Activated CD4-positive, alpha-beta T cell treated with anti-CD3 and anti-CD28 coated beads, Interleukin-2, Interleukin-4, amounts not matched to agents 100 ng/mL and 50 ng/mL, durations not matched to agents 16 hours and 8 hours (primary cell): ENCODE data around the gene RAB22A.
"Not testable (repeated sequence)": the region's sequence is repeated elsewhere in the genome, so short reads cannot be mapped to it uniquely, and the experiment has no call there.

ENCODE experiments used
- DNase-seq: peaks from one replicate; pipeline ENCODE4 v3.0.0-alpha.2; 2020; ENCODE audit warnings: low spot score

The RAB22A gene

DNA sequence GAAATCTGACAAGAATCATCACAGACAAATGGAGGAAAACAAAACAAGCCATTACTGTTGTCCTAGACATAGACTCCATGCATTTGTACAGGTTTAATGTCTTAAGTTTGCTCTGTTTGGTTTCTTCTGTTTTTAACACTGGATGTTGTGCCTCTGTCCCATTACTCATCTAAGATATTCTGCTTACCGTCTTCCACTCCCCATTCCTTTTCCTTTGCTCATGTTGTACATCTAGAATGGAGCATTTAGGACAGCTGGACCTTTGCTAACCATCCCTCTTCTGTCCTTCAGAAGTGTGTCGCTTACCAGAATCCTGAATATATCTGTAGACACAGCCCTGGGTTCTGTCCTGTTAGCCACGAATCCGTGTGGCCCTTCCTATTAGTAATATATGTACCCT is 35.2 kb downstream of the RAB22A start:
- no peak for DNase-seq

DNA sequence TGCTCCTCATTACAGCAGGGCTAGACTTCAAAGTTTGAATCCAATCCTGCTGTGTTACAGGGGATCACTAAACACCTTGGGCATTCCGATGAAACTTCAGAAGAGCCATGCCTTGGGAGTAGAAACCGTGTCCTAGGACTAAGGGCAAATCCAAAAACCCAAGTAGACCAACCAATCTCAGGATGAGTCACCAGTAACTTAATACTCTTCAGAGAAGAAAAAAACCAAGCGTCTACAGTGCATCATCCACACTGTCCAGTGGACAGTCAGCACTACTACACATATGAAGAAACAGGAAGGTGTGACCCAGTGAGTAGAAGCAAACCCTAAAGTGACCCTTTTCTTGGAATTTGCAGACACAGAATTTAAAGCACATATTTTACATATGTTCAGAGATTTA is 40.1 kb downstream of the RAB22A start:
- peak; percentile 8 for DNase-seq

GRCh38 chr20:58352468-58352867 is 43.0 kb downstream of the RAB22A start:
- DNase-seq, result peak; percentile 53

GRCh38 chr20:58359441-58359840 is 49.9 kb downstream of the RAB22A start:
- no peak for DNase-seq

- no peak for DNase-seq
Observed at GRCh38 chr20:58360936-58361335, 51.4 kb downstream of the RAB22A start.

DNA sequence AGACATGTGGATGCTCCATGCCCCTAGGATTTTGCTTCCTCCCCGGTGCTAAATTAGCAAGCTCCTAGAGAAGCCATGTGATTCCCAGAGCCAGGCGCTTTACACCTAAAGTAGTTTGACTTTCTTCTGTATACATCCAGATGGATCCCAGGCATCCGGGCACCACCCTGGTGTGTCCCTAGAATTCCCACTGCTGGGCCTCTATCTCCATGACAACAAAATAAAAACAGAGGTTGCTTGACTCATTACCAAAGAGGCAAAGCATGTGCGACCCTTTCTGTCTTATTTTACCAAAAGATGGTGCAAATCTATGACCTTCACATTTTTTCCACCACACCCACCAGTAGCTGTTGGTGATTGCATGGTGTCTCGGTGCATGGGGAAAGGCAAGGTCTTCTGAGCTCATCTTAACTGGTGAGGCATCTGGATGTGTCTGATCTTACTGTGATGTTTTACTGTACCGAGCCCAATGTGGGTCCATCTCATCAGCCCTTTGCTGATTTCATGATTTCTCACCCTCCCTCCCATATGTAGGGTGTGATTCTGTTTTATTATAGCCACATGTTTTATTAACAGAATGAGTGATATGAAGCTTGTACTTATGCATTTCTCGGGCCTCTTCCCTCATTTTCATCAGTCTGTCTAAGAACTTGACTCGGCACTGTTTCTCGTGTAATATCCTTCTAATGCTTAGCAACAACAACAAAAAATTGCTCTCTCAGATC is 52.1 kb downstream of the RAB22A start:
- DNase-seq, result no peak

DNA sequence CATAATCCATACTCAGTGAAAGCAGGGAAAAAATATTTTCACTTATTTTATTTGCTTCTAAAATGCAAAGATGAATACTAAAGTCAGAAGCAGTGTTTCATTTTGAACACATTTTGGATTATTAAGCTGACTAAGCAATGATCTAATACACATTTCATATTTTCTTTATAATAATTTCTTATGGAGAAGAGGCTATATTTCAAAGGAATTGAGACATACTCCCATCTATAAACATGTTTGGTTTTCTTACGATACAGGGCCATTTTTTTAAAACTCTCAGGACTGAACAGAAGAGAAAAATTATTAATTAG is 52.6 kb downstream of the RAB22A start:
- DNase-seq, result no peak

DNA sequence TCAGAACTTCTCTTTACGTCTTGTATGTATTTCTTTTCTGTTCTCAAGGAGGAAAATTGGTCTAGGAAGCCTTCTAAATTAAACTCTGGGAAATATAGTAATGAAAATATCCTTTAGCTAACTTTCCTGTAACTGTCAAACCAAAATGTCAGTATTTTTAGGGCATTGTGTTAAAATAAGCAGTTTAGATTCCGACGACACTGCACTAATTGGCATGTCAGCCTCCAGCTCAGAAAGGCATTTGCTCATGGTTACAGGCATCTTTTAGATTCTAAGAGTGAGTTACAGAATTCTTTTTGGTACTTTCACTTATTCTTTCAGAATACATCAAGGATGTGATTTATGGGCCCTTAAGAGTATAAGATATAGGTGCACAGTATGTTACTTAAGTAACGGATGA is 53.5 kb downstream of the RAB22A start:
- DNase-seq, result no peak

DNA sequence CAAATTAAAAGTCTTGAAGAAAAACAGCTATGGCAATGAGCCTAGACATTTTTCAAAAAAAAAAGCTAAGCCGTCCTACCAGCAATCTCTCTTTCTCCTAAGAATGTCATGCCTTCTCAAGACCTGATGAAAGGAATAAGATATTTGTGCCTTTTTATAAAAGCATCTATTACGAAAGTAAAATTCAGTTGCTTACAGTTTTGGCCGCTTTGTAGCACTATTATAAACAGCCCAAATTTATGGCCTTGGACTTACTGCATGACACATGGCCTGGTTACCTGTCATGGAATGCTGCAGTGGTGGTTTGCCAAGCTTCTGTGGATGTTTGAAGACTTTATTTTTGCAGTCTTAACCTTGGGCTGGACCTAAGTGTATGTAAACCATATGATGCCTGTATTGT is 57.4 kb downstream of the RAB22A start:
- DNase-seq, result no peak

- no peak for DNase-seq
Observed at GRCh38 chr20:58372806-58373205, 63.3 kb downstream of the RAB22A start.

GRCh38 chr20:58373296-58373695 is 63.8 kb downstream of the RAB22A start:
- DNase-seq, result not testable (repeated sequence)

DNA sequence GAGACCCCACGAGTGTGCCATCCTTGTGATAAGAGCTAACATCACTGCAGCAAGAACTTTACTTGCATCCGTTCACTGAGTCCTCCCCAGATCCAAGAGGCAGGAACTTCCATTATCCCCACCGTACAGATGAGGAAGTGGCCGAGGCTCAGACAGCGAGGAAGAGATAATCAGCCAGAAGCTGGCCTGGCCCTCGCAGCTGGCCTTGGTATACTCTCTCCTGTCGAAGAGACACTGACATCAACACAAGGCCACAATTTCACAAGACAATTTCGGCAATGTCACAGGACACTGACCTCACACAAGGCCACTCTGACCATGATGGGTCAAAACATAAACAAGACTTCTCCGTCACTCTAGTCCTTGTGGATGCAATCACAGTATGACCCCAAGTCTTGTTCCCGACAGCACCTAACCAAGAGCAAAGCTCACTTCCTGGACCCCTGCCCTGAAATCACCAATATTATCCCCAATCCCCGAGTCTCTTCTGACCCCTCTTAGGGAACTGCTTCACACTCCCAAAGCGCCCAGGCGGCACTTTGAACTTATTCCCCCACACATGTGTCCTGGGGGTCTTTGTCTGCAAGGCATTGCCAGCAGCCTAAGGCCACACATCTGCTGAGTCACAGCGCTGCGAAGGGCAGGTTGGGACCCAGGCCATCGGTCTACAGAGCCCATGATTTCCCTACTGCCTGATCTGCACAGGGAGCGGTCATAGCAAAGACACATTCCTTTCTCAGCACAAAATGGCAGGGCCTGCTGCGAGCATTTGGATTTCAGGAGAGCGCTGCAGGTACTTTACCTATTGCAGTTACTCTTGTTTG is 64.7 kb downstream of the RAB22A start:
- no peak for DNase-seq

- DNase-seq, result no peak
Observed at GRCh38 chr20:58374906-58375758, 65.6 kb downstream of the RAB22A start.

- no peak for DNase-seq
Observed at GRCh38 chr20:58375759-58376352, 66.3 kb downstream of the RAB22A start.

DNA sequence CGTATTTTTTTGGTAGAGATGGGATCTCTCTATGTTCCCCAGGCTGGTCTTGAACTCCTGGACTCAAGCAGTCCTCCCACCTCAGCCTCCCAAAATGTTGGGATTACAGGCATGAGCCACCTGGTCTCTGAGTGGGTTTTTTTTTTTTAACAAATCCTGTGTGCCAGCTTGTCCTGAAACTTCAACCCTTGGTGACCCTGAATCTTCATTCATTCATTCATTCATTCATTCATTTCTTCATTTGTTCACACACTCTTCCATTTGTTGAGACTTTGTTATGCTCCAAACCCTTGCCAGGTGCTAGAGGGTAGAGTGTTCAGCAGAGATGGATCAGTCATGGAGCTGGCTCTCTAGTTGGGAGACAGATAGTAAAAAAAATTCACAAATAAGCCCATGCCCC is 67.5 kb downstream of the RAB22A start:
- no peak for DNase-seq

DNA sequence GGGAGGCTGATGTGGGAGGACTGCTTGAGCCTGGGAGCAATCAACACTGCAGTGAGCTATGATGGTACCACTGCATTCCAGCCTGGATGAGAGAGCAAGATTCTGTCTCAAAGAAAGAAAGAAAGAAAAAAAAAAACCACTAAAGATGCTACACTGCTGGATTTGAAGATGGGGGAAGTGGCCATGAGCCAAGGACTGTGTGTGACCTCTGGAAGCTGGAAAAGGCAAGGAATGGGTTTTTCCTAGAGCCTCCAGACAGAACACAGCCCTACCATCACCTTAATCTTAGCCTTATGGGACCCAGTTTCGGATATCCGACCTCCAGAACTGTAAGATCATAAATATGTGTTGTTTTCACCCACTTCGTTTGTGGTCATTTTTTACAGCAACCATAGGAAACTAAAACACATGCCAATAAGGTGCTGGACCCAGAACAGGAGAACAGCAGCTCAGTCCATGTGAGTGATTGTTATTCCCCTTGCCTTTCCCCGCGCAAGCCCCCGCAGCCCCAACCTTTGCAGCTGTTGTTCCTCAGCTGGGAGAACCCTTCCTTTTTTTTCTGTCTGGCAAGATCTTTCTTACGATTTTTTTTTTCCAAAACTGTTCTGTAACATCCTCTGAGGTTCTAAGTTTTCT is 68.4 kb downstream of the RAB22A start:
- DNase-seq, result no peak

- no peak for DNase-seq
Observed at GRCh38 chr20:58378704-58379103, 69.2 kb downstream of the RAB22A start.

- no peak for DNase-seq
Observed at GRCh38 chr20:58381627-58382026, 72.1 kb downstream of the RAB22A start.

- no peak for DNase-seq
Observed at GRCh38 chr20:58382096-58382495, 72.6 kb downstream of the RAB22A start.

DNA sequence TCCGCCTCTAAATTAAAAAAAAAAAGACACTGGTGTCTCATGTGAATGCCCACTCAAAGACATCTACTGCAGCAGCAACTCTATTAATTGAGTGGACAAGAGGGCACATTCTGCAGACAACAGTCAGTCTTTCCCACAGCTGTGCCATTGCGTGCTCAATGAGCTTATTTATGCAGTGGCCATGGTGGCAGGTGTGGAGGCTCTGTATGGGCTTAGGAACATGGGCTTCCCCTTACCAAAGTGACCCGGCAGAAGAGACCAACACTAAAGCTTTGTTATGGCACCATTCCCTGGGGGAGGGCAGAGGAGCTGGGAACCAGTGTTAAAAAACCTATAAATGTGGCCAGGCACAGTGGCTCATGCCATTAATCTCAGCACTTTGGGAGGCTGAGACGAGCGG is 75.3 kb downstream of the RAB22A start:
- DNase-seq, result no peak

- DNase-seq, result no peak
Observed at GRCh38 chr20:58388028-58388601, 78.6 kb downstream of the RAB22A start.
